Activated T-cell treated with anti-CD3 and anti-CD28 coated beads, Interleukin-2, amount 50 U/mL, for 1 hour (primary cell): ENCODE results near the gene BACE1-AS.
"Not testable (repeated sequence)": the region's sequence is repeated elsewhere in the genome, so short reads cannot be mapped to it uniquely, and the experiment has no call there.

Source experiments
- DNase-seq: peaks from one replicate; pipeline ENCODE4 v3.0.0-alpha.2; 2020

BACE1-AS gene

DNA sequence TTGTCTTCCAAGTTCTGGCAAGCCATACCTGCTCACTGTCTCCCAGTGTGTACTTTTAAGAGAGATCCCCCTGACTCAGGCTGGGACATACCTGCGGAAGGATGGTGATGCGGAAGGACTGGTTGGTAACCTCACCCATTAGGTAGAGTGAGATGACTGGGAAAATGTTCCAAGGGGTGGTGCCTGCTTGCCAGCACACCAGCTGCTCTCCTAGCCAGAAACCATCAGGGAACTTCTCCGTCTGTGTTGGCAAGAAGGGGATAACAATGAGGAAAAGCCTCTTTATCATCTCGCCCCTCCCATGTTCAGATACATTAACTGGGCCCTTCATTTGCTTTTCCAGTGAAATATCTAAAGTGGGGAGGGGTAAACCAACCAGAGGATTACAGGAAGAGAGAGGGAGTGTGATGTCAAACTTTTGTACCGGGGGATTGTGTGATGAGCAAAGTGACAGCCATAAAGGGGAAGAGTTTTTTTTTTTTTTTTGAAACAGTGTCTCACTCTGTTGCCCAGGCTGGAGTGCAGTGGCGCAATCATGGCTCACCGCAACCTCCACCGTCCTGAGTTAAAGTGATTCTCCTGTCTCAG, at the start of gene BACE1-AS:
BACE1-AS (plus strand) TSS at position 538 of the 588 bp plus-strand sequence.
- no peak for DNase-seq

DNA sequence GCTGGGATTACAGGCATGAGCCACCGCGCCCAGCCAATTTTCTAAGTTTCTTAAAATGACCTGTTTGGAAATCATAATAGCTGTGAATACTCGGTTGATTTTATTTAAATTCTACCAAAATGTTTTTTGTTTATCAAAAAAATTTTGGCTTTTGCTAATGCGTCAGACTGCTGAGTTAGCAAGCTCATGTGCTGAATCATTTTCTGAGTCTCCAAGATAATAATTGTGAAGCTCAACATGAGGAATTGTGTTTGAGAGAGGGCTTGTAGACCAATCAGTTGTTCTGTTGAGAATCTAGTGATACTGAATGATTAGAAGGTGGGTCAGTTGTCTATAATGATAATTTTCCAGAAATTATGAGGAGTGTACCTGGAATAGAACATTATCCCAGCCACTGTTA, 42.8 kb upstream of the BACE1-AS start:
- DNase-seq = no peak

DNA sequence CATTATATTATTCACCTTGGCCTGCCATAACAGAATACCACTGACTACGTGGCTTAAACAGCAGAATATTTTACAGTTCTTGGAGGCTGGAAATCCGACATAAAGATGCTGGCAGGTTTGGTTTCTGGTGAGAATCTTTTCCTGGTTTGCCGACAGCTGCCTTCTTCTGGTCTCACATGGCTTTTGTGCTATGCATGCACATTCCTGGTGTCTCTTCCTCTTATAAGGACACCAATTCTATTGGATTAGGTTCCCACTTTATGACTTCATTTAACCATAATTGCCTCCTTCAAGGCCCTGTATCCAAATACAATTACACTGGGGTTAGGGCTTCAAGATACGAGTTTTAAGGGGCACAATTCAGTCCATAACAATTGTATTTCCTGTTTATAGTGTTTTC, 41.6 kb upstream of the BACE1-AS start:
- no peak for DNase-seq

DNA sequence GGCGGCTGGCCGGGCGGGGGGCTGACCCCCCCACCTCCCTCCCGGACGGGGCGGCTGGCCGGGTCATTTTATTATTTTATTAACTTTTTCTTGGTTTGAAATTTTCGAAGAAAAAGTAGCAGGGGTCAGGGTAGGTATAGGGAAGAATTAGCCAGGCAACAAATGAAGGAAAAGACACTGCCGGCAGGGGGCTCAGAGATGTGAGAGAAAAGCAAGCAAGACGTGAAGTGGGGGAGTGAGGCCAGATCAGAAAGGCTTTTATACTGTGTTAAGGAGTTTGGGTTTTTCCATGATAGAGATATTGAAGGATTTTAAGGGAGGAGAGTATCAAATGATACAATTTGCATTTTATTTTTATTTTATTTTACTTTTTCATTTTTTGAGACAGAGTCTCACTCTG, 39.6 kb upstream of the BACE1-AS start:
- DNase-seq = no peak

DNA sequence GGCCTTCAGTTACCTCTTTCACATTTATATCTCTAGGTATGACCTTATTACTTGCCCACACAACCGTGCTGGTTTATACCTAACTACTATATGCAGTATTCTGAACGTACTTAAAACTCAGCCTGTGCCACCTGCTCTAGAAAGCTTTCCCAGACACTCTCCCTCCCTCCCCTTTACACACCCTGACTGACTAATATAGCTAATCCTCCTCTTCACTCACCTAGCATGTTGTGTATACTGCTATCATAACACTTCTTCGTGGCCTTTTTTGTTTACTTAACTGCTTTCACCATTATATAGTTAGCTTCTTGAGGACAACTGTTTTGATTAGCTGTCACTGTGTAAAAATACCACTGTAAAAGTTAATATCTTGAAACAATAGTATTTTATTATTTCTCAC, 35.2 kb upstream of the BACE1-AS start:
- DNase-seq = no peak

DNA sequence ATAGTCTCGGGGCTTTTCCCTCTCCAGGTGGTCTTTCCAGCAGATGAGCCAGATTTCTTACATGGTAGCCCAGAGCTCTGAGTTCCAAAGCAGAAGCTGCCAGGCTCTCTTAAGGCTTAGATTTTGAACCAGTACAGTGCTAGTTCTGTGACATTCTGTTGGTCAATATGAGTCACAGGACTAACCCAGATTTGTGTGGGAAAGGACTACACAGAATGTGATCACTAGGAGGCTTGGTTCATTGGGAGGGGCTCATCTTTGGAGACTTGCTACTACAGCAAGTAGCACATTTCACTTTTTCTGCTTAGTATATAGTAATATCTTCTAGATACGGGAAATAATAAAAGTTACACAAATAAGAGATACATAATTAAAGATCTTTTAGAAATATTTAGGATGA, 34.6 kb upstream of the BACE1-AS start:
- no peak for DNase-seq

DNA sequence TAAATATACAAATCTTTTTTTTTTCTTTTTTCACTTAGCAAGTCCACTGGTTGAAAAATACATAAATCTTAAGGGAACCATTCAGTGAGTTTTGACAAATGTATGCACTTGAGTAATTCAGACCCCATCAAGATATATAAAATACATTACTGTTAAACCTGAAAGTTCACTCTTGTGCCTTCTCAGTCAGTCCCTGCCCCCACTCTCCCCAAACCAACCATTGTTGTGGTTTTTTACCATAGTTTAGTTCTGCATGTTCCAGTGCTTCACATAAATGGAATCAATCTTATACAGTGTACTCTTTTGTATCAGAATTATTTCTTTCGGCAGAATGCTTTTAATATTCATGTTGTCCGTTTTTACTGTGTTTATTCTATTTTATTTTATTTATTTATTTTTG, 32.6 kb upstream of the BACE1-AS start:
- DNase-seq = no peak

DNA sequence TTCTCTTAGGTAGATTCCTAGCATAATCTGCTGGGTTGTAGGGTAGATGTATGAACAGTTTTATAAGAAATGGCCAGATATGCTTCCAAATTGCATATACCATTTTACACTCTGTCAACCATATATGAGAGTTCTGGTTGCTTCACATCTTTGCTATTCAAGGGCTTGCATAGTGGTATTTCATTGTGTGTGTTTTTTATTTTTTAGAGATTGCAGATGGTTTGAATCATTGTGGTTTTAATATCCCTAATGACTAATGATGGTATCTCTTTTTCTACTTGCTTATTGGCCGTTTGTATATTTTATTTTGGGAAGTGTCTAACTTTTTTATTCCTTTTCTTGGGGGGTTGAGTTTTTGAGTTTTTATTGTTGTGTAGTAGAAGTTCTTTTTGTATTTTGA, 31.7 kb upstream of the BACE1-AS start:
- DNase-seq = no peak

DNA sequence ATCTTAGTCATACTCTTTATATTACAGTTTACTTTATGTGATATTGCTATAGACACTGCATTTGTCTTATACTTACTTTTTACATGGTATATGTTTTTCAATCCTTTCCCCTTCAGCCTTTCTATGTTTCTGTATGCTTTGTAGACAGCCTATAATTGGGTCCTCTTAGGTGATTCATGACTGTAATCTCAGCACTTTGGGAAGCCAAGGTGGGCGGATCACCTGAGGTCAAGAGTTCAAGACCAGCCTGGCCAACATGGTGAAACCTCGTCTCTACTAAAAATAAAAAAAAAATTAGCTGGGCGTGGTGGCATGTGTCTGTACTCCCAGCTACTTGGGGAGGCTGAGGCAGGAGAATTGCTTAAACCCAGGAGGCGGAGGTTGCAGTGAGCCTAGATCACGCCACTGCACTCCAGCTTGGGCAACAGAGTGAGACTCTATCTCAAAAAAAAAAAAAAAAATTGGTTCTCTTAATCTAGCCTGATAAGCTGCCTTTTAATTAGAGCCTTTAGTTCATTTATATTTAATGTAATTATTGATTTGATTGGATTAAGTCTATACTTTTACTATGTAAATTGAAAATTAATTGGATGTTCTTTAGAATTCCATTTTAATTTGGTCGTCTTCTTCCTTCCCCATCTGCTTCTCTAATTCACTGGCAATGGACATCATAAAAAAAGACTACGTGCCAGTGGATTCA, 26.4 kb upstream of the BACE1-AS start:
- DNase-seq = not testable (repeated sequence)

DNA sequence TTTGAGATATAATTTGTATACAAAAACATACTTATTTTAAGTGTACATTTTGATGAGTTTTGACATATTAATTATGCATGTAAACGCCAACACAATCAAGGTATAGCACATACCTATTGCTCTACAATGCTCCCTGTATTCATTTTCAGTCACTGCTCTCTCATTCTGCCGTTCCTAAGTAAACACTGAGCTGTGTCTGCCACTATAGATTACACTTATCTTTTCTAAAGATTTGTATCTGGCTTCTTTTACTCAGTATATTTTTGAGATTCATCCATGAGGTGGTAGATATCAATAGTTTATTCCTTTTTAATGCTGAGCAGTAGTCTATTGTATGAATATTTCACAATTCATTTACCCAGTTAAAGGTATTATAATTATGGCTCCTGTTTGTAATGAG, 25.4 kb upstream of the BACE1-AS start:
- DNase-seq = no peak

DNA sequence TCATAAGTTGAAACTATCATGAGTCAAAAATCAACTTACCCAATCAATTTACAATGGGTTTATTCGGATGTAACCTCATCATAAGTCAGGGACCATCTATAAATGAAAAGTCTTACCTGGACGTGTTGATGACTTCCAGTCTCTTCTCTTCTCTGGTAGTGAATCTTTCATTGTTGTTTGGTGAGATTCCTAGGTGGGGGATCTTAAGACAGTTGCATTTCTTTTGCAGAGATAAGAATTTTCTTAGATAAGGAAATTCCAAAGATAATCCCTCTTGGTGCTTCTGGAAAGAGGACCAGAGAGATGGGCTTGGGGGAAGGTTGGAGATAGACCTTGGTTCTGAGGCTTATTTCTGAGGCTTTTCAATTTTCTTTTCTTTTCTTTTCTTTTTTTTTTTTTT, 21.3 kb upstream of the BACE1-AS start:
- DNase-seq = no peak

DNA sequence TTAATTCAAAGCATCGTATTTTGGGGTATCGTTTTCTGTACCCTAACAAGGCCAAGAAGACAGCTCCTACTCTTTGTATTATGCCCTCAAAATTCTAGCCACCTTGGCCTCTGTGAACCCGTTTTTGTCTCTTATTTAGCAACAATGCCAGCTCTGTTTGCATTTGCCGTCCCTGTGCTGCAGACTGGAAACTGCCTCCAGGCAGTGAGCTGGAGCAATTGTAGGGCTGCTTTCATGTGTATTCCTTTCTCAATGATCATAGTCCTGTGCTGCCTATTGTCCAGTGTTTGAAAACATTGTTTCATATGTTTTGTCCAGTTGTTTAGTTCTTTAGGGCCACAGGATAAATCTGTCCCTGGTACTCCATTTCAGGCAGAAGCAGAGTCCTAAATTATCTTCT, 19.9 kb upstream of the BACE1-AS start:
- no peak for DNase-seq

DNA sequence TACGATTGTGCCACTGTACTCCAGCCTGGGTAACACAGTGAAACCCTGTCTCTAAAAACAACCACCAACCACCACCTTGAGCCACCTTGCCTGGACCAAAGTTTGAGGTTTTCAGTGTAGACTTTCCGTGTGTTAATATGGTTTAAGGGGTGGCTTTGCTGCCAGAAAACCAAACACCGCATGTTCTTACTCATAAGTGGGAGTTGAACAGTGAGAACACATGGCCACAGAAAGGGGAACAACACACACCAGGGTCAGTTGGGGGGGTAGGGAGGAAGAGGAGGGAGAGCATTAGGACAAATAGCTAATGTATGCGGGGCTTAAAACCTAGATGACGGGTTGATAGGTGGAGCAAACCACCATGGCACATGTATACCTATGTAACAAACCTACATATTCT, 19.0 kb upstream of the BACE1-AS start:
- not testable (repeated sequence) for DNase-seq

DNA sequence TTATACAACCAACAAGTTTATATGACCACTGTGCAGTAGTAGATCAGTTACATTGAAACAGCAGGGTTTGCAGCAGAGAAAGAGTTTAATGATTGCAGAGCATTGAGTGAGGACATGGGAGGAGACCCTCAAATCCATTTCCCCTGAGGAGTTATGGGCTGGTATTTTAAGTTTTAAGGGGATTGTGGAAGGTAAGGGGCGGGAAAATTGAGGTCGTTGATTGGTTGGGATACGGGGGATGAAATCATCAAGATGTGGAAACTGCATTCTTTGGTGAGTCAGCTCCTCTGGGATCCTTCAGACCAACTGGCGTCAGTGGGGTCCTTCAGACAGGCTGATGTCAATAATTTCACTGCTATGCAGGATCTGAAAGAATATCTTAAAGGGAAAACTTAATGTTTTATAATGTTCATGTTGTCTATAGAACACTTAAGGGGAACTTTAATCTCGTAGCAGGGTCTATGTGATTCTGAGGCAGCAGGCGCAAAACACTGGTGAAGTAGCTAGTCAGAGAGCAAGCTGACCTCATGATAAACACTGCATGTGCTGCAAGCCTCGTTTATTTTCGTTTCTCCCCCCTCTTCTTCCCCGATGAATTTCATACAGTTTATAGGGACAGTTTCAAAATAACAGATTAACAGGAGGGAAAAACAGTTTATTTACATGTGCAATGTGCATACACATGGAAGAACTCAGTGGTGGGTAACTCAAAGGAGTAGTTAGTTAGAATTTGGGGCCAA, 17.4 kb upstream of the BACE1-AS start:
- no peak for DNase-seq

DNA sequence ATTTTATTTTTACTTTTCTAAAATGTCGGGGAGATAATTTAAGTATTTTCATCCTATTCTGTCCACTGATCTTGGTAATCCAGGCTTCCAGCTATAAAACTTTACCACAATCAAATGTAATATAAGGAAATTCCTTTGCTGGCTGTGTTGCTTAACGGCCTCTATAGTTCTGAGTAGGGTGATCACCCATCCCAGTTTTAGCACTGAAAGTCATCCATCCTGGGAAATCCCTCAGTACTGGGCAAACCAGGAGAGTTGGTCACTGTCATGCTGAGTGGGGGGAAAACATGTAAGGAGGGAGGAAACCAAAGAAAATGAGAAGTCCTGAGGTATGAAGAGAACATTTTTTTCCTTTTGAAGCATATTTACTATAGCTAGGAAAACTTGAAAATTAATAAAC, 12.8 kb upstream of the BACE1-AS start:
- DNase-seq = no peak

DNA sequence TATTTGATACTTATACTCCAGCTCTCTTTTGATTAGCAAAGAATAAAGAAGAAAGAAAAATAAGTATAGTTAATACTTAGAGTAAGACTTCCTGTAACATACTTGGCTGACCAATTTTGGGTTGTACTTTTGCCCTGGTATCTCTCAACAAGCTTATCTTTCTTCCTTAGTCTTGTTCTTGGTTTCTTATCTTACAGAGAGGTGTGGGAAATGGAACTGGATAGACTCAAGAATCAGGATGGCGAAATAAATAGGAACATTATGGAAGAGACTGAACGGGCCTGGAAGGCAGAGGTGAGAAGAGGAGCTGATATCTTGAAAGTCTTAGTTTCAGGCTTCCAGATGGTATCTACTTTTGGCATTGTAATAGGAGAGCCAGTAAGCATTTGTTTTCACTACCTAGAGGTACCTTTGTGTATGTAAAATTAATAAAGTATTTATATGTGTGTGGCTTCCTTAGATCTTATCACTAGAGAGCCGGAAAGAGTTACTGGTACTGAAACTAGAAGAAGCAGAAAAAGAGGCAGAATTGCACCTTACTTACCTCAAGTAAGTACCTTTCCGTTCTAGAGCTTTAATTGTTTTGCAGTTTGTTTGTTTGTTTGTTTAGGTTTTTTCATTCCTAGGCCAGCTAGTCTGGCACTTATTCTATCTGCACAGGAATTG, 11.3 kb upstream of the BACE1-AS start:
- DNase-seq = no peak

DNA sequence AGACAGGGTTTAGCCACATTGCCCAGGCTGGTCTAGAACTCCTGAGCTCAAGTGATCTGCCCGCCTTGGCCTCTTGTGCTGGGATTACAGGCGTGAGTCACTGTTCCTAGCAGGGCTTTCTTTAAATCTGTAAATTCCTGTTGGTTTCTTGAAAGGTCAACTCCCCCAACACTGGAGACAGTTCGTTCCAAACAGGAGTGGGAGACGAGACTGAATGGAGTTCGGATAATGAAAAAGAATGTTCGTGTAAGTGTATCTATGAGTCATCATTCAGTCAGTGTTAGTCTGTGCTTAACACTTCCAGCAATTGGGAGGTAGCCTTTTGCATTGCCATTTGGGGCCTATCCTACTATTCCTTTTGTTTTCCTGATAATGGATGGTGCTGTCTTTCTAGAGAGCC, 10.0 kb upstream of the BACE1-AS start:
- no peak for DNase-seq

DNA sequence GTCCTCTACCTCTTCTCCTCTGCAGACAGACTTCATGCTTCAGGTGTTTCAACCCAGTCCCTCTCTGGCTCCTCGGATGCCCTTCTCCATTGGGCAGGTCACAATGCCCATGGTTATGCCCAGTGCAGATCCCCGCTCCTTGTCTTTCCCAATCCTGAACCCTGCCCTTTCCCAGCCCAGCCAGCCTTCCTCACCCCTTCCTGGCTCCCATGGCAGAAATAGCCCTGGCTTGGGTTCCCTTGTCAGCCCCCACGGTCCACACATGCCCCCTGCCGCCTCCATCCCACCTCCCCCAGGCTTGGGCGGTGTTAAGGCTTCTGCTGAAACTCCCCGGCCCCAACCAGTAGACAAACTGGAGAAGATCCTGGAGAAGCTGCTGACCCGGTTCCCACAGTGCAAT, 9.3 kb upstream of the BACE1-AS start:
- no peak for DNase-seq

DNA sequence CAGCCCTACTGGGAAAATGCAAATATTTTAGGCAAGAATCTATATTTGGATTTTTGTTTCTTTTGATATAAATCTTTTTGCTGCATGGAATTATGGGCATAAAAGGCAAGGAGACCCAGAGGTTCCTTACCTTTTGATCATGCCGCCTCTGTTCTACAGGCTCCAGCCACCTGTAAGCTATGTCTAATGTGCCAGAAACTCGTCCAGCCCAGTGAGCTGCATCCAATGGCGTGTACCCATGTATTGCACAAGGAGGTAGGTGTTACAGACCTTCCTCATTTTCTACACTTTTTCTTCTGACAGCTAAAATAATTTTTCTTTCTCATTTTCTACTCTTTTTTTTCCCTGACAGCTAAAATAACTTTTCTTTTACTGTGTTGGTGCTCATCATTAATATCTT, 8.2 kb upstream of the BACE1-AS start:
- no peak for DNase-seq

DNA sequence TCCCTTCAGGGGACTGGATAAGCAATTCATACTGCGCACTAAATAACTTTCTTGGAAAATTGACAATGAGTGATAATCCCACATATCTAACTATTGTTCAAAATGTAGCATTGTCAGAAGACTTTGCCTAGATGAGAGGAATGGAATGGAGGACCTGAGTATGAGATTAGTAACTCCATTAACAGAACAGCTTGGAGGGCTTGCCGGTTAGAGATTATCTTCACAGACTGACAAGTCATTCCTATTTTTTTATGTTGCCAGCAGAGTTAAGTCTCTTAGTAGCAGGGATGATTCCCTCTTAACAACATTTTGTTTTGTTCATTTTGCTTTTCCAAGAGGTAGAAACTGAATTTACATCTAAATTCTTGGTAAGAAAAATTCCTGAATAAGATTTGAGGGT, 7.1 kb upstream of the BACE1-AS start:
- DNase-seq = no peak

DNA sequence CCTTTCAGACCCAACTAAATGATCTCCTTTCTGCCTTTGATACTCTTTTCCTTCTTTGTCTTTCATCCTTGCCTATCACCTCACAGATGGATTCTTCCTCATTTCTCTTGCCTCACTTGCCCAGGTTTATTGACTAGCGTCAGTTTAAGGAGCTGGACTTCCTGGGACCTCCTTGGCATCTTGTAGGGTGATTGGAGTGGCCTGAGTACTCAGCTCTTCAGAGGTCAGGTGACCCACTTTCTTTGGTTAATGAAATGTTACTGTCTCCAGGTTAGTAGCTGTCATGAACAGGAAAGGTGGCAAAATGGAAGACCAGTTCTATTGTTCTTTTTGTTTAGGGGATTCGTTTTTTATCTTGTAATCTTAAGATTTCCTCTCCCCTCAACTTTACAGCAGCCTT, 4.6 kb upstream of the BACE1-AS start:
- no peak for DNase-seq

DNA sequence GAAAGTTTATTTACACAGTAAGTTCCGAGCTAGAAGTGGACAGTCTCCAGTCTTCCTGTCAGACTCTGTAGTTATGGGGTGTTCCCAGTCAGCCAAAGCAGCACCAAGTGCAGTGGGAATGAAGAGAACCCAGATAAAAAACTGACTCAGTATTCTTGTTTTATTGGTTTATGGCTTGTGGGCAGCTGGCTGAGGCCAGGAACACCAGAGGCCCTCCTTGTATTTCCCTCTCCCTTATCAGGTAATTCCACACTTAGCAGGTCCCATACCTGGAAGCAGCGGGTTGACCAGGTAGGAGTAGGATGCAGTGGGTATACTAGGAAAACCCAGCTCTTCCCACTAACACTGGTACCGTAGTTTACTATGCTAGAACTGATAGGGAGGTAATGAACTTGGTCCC, 3.5 kb upstream of the BACE1-AS start:
- DNase-seq = no peak

DNA sequence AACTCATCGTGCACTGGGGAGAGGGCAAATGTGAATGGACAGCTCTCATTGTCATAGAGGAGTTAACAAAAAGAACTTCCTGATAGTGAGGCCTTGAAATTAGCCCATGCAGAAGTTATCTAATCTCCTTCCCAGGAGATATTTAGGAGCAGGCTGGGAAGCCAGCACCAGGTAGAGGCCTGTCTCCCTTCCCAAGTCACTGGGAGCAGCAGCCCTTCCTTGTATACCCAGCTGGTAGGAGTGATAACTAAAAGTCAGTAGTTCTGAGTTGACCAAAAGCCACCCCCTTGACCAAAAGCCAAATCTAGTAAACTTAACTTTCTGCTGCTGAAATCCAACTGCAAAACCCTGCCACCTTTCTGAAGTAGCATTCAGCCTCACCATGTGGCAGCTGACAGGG, 1.4 kb upstream of the BACE1-AS start:
- no peak for DNase-seq

DNA sequence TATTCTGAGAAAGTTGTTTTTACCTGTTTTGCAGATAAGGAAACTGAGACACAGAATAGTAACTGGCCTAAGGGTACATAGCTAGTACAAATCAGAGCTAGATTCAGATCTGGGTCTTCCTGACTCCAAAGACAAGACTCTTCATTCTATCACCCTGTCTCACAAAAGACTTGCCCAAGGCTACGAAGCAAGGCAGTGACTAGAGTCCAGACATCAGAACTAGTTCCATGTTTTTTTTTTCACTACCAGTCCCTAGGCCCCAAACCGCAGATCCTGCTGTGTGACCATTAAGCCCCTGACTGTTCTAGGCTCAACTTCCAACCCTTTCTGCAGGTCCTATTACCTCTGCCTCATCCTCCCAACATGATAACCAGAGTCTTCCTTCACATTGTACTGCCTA, 1.5 kb downstream of the BACE1-AS start:
- DNase-seq = no peak
